Neural progenitor cell (in vitro differentiated cells): ENCODE results near the gene HHAT.

Experiments used
- CTCF ChIP-seq: fragments of 200-600 bp; sonication (generic); IDR thresholded peaks from 2 replicates; pipeline ENCODE4 v1.5.1; 2017; ENCODE audit warnings: antibody characterized with exemption, mild to moderate bottlenecking
- EZH2 ChIP-seq: fragments of 200-600 bp; sonication (generic); IDR thresholded peaks from 2 replicates; pipeline ENCODE4 v1.6.1; 2017; ENCODE audit warnings: antibody characterized with exemption, mild to moderate bottlenecking, moderate library complexity
- EZH2phosphoT487 ChIP-seq: fragments of 200-600 bp; sonication (generic); IDR thresholded peaks from 2 replicates; pipeline ENCODE4 v1.6.1; 2017; ENCODE audit warnings: antibody characterized with exemption

- TF ChIP-seq EZH2: no peak
- no peak for TF ChIP-seq CTCF
- TF ChIP-seq EZH2phosphoT487: no peak
Observed at GRCh38 chr1:210703593-210703992, 374.9 kb downstream of the HHAT start.
